ENCODE data around the gene DPEP2NB. TPM values are rescaled to one million over a fixed set of nuclear protein-coding genes. Genes with fewer than 3 reads are reported as not detected.
"Not testable (repeated sequence)": the region's sequence is repeated elsewhere in the genome, so short reads cannot be mapped to it uniquely, and the experiment has no call there.

Gene DPEP2NB
- total RNA-seq, 1 donor from 2014 or later = not detected

DNA sequence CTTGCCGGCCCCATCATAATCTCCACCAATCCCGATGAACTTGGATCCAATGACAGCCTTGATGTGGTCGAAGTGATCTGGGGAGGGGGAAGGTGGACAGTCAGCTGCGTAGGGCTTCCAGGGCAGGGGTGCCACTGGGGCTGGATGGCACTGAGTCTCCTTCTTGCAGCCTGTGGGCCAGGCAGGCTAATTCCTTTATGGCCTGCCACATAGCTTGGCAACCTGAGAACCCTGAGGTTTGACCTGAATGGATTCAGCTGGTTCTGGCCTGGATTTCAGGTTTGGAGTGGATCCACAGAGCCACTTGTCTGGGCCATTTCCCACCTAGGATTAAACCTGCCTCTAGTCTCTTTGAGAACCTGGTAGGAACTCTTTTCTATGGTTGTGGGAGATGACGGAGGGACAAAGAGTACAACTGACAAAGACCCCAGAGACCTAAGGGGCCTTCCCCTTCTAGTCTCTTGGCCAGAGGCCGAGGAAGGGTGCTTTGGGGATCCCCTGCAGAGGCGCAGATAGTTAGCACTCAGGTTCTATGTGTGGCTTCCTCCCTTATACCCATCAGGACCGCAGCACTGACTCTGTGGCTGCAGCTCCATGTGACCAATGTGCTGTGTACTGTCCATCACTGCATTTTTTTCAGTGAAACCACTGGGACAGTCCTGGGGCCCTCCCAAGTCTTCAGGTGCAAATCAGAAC is 26.2 kb downstream of the DPEP2NB start:
- no peaks in the 10 kb centered on the region for H3K9me3 Mint-ChIP-seq
- no peak overlapping the region for H3K27ac Mint-ChIP-seq
- no peak for DNase-seq (ENCODE audit: low spot score)
- no peak overlapping the region for H3K4me3 Mint-ChIP-seq (ENCODE audit: low read depth)
- intact Hi-C loops (cut with micrococcal nuclease) = no loop called here
- no peaks in the 10 kb centered on the region for H3K27me3 Mint-ChIP-seq (ENCODE audit: low read depth)
- H3K36me3 Mint-ChIP-seq (ENCODE audit: low read depth) = no peaks in the 10 kb centered on the region
- peaks cover 17% of the 10 kb centered on the region for H3K4me1 Mint-ChIP-seq (ENCODE audit: low read depth)

DNA sequence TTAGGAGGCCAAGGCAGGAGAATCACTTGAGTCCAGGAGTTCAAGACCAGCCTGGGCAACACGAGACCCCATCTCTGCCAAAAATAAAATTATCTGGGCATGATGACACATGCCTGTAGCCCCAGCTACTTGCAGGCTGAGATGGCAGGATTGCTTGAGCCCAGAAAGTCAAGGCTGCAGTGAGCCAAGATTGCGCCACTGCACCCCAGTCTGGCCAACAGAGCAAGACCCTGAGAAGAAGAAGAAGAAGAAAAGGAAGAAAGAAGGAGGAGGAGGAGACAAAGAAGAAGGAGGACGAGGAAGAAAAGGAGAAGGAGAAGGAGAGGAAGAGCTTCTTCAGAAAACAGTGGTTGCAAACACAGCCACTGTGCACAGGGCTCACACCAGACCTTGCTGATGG is 27.0 kb downstream of the DPEP2NB start:
- peaks cover 18% of the 10 kb centered on the region for H3K4me1 Mint-ChIP-seq (ENCODE audit: low read depth)
- H3K27ac Mint-ChIP-seq = no peak overlapping the region
- no peaks in the 10 kb centered on the region for H3K27me3 Mint-ChIP-seq (ENCODE audit: low read depth)
- H3K9me3 Mint-ChIP-seq = no peaks in the 10 kb centered on the region
- intact Hi-C loops (cut with micrococcal nuclease) = no loop called here
- no peak overlapping the region for H3K4me3 Mint-ChIP-seq (ENCODE audit: low read depth)
- DNase-seq (ENCODE audit: low spot score) = no peak
- H3K36me3 Mint-ChIP-seq (ENCODE audit: low read depth) = no peaks in the 10 kb centered on the region

DNA sequence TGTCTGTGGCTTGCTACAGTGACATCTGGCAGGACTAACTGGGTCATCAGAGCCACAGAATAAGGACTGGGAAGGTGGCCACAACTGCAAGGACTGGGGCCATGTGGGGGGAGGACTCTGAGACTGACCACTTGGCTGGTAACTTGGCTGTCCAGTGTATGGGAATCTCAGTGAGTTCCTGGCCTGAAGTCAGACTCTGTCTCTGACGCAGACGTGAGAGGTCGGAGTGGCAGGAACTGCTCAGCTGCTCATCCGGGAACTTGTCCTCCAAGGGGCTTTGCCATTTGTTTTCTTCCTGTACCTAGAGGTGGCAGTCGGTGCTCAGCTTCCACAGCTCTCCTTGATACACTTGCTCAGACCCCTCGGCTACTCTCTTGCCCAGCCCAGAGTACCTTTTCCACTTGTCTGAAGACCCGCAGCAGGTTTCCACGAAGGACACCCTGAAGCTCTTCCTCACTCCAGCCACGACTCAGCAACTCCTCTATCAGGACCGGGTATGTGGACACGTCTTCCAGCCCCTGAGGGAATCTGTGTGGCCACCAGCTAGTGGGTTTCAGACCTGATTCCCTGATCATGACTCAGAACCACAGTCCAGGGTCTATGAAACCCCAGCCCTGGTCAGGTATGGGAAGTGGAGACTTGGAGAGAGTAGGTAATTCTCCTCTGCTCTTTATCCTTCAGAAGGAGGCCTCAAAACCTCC is 28.1 kb downstream of the DPEP2NB start:
- Mint-ChIP-seq H3K27me3 (ENCODE audit: low read depth) (no peaks in the 10 kb centered on the region), H3K4me1 (ENCODE audit: low read depth) (peaks cover 21% of the 10 kb centered on the region), H3K36me3 (ENCODE audit: low read depth) (no peaks in the 10 kb centered on the region), H3K4me3 (ENCODE audit: low read depth) (no peak overlapping the region), H3K9me3 (no peaks in the 10 kb centered on the region), H3K27ac (no peak overlapping the region)
- intact Hi-C loops (cut with micrococcal nuclease) = no loop called here
- no peak for DNase-seq (ENCODE audit: low spot score)

GRCh38 chr16:67986949-67987348 is 28.8 kb downstream of the DPEP2NB start:
- no peak for DNase-seq (ENCODE audit: low spot score)
- H3K27me3 Mint-ChIP-seq (ENCODE audit: low read depth) = no peaks in the 10 kb centered on the region
- no peaks in the 10 kb centered on the region for H3K9me3 Mint-ChIP-seq
- H3K4me1 Mint-ChIP-seq (ENCODE audit: low read depth) = peaks cover 18% of the 10 kb centered on the region
- intact Hi-C loops (cut with micrococcal nuclease) = no loop called here
- H3K36me3 Mint-ChIP-seq (ENCODE audit: low read depth) = no peaks in the 10 kb centered on the region
- H3K4me3 Mint-ChIP-seq (ENCODE audit: low read depth) = no peak overlapping the region
- no peak overlapping the region for H3K27ac Mint-ChIP-seq

DNA sequence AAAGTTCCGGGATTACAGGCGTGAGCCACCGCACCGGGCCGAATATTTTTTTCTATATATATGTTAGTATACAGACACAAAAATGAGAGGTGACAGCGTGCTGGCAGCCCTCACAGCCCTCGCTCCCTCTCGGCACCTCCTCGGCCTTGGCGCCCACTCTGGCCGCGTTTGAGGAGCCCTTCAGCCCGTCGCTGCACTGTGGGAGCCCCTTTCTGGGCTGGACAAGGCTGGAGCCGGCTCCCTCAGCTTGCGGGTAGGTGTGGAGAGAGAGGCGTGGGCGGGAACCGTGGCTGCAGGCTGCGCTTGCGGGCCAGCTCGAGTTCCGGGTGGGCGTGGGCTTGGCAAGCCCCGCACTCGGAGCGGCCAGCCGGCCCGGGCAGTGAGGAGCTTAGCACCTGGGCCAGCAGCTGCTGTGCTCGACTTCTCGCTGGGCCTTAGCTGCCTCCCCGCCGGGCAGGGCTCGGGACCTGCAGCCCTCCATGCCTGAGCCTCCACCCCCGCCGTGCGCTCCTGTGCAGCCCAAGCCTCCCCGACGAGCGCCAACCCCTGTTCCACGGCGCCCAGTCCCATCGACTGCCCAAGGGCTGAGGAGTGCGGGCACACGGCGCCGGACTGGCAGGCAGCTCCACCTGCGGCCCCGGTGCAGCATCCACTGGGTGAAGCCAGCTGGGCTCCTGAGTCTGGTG is 33.6 kb downstream of the DPEP2NB start:
- H3K27ac Mint-ChIP-seq = no peak overlapping the region
- H3K36me3 Mint-ChIP-seq (ENCODE audit: low read depth) = no peaks in the 10 kb centered on the region
- H3K27me3 Mint-ChIP-seq (ENCODE audit: low read depth) = no peaks in the 10 kb centered on the region
- H3K4me1 Mint-ChIP-seq (ENCODE audit: low read depth) = peaks cover 15% of the 10 kb centered on the region
- no peak overlapping the region for H3K4me3 Mint-ChIP-seq (ENCODE audit: low read depth)
- intact Hi-C loops (cut with micrococcal nuclease) = loop anchor here (5.0 kb wide), 2 partner anchors 40 to 45 kb away; partner anchors contain the start of genes DDX28, DUS2 and PSMB10
- DNase-seq (ENCODE audit: low spot score) = no peak
- H3K9me3 Mint-ChIP-seq = no peaks in the 10 kb centered on the region

DNA sequence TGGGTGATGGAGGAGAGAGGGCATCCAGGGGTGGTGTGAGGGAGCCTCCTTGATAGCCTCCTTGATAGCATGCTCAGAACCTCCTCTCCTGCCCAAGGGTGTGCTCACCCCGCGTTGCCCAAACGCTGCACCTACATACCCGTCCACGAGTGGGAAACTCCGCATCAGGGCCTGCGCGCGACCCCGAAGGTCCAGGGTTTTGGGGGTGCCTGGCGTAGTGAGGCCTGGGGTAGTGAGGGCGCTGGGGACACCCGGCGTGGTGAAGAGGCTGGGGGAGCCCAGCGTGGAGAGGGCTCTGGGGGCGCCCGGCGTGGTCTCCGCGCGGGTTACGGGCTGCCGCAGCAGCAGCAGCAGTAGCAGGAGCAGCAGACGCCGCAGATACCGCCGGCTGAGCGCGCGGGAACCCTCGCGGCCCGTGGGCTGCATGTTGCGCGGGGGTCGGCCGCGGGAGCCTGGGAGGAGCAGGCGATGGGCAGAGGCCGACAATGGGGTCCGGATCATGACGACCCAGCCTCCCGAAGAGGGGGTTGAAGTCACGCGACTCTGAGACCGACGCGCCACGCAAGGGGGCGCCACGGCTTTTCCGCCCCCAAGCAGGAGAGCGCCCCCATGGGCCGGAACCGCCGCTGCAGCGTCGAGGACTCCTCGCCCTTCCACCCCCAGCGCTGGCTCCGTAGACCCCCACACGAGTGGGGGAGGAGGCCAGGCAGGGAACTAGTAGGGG is 35.6 kb downstream of the DPEP2NB start, which contains the start of gene DPEP3:
Gene DPEP3, minus strand, starts transcription at position 545 of the 724 bp plus-strand sequence. Its CDS starts 119 bp downstream, at position 426.
- peaks cover 15% of the 10 kb centered on the region for H3K4me1 Mint-ChIP-seq (ENCODE audit: low read depth)
- H3K36me3 Mint-ChIP-seq (ENCODE audit: low read depth) = no peaks in the 10 kb centered on the region
- H3K27me3 Mint-ChIP-seq (ENCODE audit: low read depth) = no peaks in the 10 kb centered on the region
- intact Hi-C loops (cut with micrococcal nuclease) = loop anchor here (5.0 kb wide), 2 partner anchors 42 to 43 kb away; partner anchors contain the start of genes DDX28, DUS2 and PSMB10
- H3K27ac Mint-ChIP-seq = no peak within 1 kb of the TSS
- no peak for DNase-seq (ENCODE audit: low spot score)
- H3K4me3 Mint-ChIP-seq (ENCODE audit: low read depth) = no peak within 1 kb of the TSS
- no peaks in the 10 kb centered on the region for H3K9me3 Mint-ChIP-seq

GRCh38 chr16:67977469-67978227 is 38.1 kb downstream of the DPEP2NB start:
- H3K27ac Mint-ChIP-seq = no peak overlapping the region
- H3K4me1 Mint-ChIP-seq (ENCODE audit: low read depth) = no peaks in the 10 kb centered on the region
- H3K9me3 Mint-ChIP-seq = no peaks in the 10 kb centered on the region
- intact Hi-C loops (cut with micrococcal nuclease) = no loop called here
- H3K27me3 Mint-ChIP-seq (ENCODE audit: low read depth) = no peaks in the 10 kb centered on the region
- no peak overlapping the region for H3K4me3 Mint-ChIP-seq (ENCODE audit: low read depth)
- no peak for DNase-seq (ENCODE audit: low spot score)
- H3K36me3 Mint-ChIP-seq (ENCODE audit: low read depth) = no peaks in the 10 kb centered on the region

- DNase-seq (ENCODE audit: low spot score) = no peak
- Mint-ChIP-seq H3K4me3 (ENCODE audit: low read depth) (no peak overlapping the region), H3K4me1 (ENCODE audit: low read depth) (no peaks in the 10 kb centered on the region), H3K27ac (no peak overlapping the region), H3K9me3 (no peaks in the 10 kb centered on the region), H3K27me3 (ENCODE audit: low read depth) (no peaks in the 10 kb centered on the region), H3K36me3 (ENCODE audit: low read depth) (no peaks in the 10 kb centered on the region)
- intact Hi-C loops (cut with micrococcal nuclease) = no loop called here
These were observed 38.7 kb downstream of the DPEP2NB start for GRCh38 chr16:67977005-67977404.

DNA sequence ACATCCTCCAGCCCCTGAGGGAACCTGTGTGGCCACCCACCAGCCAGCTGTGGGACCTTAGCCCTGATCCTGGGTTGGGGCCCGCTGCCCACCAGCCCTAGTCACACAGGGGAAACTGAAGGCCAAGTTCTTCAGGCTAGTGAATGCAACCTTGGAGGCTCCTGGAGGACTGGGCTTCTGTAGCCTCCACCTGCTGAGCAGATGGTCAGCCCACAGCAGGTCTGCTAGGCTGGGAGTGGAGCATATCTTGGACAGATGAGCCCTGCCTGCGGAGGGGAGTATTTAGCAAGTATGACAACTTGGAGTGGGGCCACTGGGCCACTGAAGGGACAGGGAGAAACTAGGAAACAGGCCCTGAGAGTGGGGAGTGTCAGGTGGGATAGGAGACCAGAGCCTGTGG is 39.5 kb downstream of the DPEP2NB start:
- intact Hi-C loops (cut with micrococcal nuclease) = no loop called here

GRCh38 chr16:67975321-67976105 is 40.2 kb downstream of the DPEP2NB start:
- H3K4me1 Mint-ChIP-seq (ENCODE audit: low read depth) = no peaks in the 10 kb centered on the region
- H3K4me3 Mint-ChIP-seq (ENCODE audit: low read depth) = no peak overlapping the region
- DNase-seq (ENCODE audit: low spot score) = no peak
- no peaks in the 10 kb centered on the region for H3K9me3 Mint-ChIP-seq
- H3K36me3 Mint-ChIP-seq (ENCODE audit: low read depth) = no peaks in the 10 kb centered on the region
- no peak overlapping the region for H3K27ac Mint-ChIP-seq
- intact Hi-C loops (cut with micrococcal nuclease) = no loop called here
- H3K27me3 Mint-ChIP-seq (ENCODE audit: low read depth) = no peaks in the 10 kb centered on the region

More for the DNA sequence above, 39.5 kb downstream of the DPEP2NB start:
- Mint-ChIP-seq H3K36me3 (ENCODE audit: low read depth) (no peaks in the 10 kb centered on the region), H3K9me3 (no peaks in the 10 kb centered on the region), H3K27ac (no peak overlapping the region), H3K4me1 (ENCODE audit: low read depth) (no peaks in the 10 kb centered on the region), H3K4me3 (ENCODE audit: low read depth) (no peak overlapping the region), H3K27me3 (ENCODE audit: low read depth) (no peaks in the 10 kb centered on the region)
- DNase-seq (ENCODE audit: low spot score) = no peak

DNA sequence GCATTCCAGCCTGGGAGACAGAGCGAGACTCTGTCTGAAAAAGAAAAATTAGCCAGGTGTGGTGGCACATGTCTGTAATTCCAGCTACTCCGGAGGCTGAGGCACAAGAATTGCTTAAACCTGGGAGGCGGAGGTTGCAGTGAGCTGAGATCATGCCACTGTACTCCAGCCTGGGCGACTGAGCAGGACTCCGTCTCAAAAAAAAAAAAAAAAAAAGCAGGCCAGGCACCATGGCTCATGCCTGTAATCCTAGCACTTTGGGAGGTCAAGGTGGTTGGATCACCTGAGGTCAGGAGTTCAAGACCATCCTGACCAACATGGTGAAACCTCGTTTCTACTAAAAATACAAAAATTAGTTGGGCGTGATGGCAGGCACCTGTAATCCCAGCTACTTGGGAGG is 43.4 kb downstream of the DPEP2NB start:
- intact Hi-C loops (cut with micrococcal nuclease); H3K36me3 Mint-ChIP-seq (ENCODE audit: low read depth); H3K27me3 Mint-ChIP-seq (ENCODE audit: low read depth); H3K27ac Mint-ChIP-seq; H3K9me3 Mint-ChIP-seq; H3K4me3 Mint-ChIP-seq (ENCODE audit: low read depth); H3K4me1 Mint-ChIP-seq (ENCODE audit: low read depth); DNase-seq (ENCODE audit: low spot score): not testable (repeated sequence)
